ENCODE data around the gene PRDM8.

PRDM8 gene

GRCh38 chr4:80178964-80179363, 18.3 kb upstream of the PRDM8 start:
- Histone ChIP-seq H3K27me3 (peaks cover 17% of the 10 kb centered on the region), H3K4me1 (ENCODE audit: control insufficient read depth in 1 of 2, insufficient read depth in 1 of 2, low read depth in 1 of 2, low read length in 1 of 2) (peaks cover 6 to 8% of the 10 kb centered on the region in 2 experiments), H3K36me3 (no peaks in the 10 kb centered on the region), H3K27ac (no peak overlapping the region), H3K9me3 (no peaks in the 10 kb centered on the region), H3K4me3 (ENCODE audit: low read depth in 1 of 2, low read length in 1 of 2) (no peak overlapping the region)
- no peak for TF ChIP-seq CTCF (IDR thresholded peaks at IDR 0.05)

DNA sequence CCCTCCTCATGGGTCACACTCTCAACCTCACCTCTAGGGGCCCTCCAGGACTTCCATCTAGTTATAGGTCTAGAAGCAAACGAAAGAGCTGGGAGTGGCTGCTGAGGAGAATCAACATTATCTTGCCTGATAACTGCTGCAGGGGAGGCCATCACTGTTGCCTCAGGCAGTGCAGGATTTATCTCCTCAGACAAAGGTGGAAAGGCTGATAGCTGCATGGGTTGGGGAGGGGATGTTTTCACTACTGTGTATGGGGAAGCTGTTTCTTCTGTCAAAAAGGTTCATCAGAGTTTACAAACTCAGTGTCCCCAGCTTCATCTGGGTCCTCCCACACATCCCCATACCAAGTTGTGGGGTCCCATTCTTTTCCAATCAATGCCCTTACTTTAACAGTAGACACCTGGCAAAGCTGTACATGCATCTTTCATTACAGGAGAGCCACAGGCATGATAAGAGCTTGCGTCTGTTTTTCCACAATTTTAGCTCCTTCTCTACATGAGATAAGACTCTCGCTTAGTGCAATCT, 17.6 kb upstream of the PRDM8 start:
- no peaks in the 10 kb centered on the region for H3K9me3 ChIP-seq
- no peak overlapping the region for H3K27ac ChIP-seq
- TF ChIP-seq CTCF (IDR thresholded peaks at IDR 0.05) = no peak
- peaks cover 8% of the 10 kb centered on the region in 2 experiments for H3K4me1 ChIP-seq (ENCODE audit: control insufficient read depth in 1 of 2, insufficient read depth in 1 of 2, low read depth in 1 of 2, low read length in 1 of 2)
- no peak overlapping the region for H3K4me3 ChIP-seq (ENCODE audit: low read depth in 1 of 2, low read length in 1 of 2)
- H3K36me3 ChIP-seq = no peaks in the 10 kb centered on the region
- H3K27me3 ChIP-seq = peaks cover 17% of the 10 kb centered on the region

DNA sequence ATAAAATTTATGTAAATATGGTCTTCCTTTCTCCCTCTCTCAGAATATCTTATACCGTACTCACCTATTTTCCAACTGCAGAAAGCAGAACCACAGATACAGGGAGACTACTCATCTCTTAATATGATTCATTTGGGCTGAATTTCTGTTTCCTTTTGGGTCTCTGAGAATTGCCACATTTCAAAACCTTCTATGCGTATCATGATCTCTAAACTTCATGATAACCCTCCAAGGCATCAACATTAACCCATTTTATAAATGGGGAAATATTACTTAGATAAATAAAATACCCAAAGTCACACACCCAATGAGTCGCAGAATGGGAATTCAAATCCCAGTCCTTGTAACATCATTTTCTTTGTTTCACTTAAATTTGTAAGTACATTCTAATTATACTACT, 16.6 kb upstream of the PRDM8 start:
- peaks cover 18 to 19% of the 10 kb centered on the region in 2 experiments for H3K4me1 ChIP-seq (ENCODE audit: control insufficient read depth in 1 of 2, insufficient read depth in 1 of 2, low read depth in 1 of 2, low read length in 1 of 2)
- peaks cover 28% of the 10 kb centered on the region for H3K27me3 ChIP-seq
- H3K4me3 ChIP-seq (ENCODE audit: low read depth in 1 of 2, low read length in 1 of 2) = no peak overlapping the region
- TF ChIP-seq CTCF (IDR thresholded peaks at IDR 0.05) = no peak
- H3K9me3 ChIP-seq = no peaks in the 10 kb centered on the region
- H3K36me3 ChIP-seq = no peaks in the 10 kb centered on the region
- no peak overlapping the region for H3K27ac ChIP-seq

DNA sequence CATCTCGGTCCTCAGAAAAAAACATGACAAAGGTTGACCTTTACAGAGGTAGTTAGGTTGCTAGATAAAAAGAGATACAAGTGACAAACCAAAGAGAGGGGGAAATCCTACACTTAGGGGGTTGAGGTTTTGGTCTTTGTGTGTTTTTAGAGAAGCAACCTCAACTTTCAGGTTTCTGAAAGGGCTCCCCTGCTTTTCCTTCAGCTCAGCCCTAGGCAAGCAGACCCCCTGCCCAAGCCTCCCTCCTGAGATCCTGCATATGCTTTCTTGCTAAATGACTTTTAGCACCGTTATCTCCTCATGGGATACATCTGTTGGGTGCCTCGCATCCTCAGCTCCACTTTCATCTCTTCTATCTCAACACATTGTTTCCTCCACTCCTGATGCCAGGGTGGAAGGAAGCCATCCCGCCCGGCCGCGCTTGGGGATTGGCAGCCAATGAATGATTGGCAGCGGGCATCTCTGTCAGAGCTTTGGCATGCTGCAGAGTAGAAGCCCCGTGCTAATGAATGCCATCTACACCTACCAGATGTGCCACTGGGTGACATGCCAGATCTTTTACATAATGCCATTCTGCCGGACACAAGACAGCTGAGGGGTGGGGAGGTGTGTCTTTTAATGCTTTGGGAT, 15.0 kb upstream of the PRDM8 start:
- H3K27me3 ChIP-seq = peaks cover 44% of the 10 kb centered on the region
- H3K36me3 ChIP-seq = no peaks in the 10 kb centered on the region
- H3K4me1 ChIP-seq (ENCODE audit: control insufficient read depth in 1 of 2, insufficient read depth in 1 of 2, low read depth in 1 of 2, low read length in 1 of 2) = peaks cover 23 to 25% of the 10 kb centered on the region in 2 experiments
- H3K4me3 ChIP-seq (ENCODE audit: low read depth in 1 of 2, low read length in 1 of 2) = no peak overlapping the region
- TF ChIP-seq CTCF (IDR thresholded peaks at IDR 0.05) = no peak
- H3K9me3 ChIP-seq = no peaks in the 10 kb centered on the region
- H3K27ac ChIP-seq = no peak overlapping the region

- Histone ChIP-seq H3K27ac (peak overlapping the region; percentile 79), H3K9me3 (no peaks in the 10 kb centered on the region), H3K4me3 (ENCODE audit: low read depth in 1 of 2, low read length in 1 of 2) (peak overlapping the region; percentile 73 to 95), H3K36me3 (no peaks in the 10 kb centered on the region), H3K4me1 (ENCODE audit: control insufficient read depth in 1 of 2, insufficient read depth in 1 of 2, low read depth in 1 of 2, low read length in 1 of 2) (peaks cover 23 to 25% of the 10 kb centered on the region in 2 experiments), H3K27me3 (peaks cover 55% of the 10 kb centered on the region)
- no peak for TF ChIP-seq CTCF (IDR thresholded peaks at IDR 0.05)
These were observed 13.9 kb upstream of the PRDM8 start for GRCh38 chr4:80183250-80184052.
